GM19240 (cell line): ENCODE measurements around the gene SMIM7.
A peak's percentile ranks its signal among the peaks of the same experiment; 100 is the strongest.
"Not testable (repeated sequence)": the region's sequence is repeated elsewhere in the genome, so short reads cannot be mapped to it uniquely, and the experiment has no call there.

Experiments
- DNase-seq: peaks from one replicate; pipeline ENCODE4 v3.0.0; 2011; ENCODE audit warnings: low spot score; ENCODE audit not compliant: insufficient read length

The SMIM7 gene

GRCh38 chr19:16659832-16660708 is at the start of gene SMIM7:
TSS of gene SMIM7 (minus strand) at chr19:16660144. CDS start at chr19:16660110, 34 bp downstream.
- DNase-seq, result peak; percentile 93

- DNase-seq, result no peak
These were observed 43.7 kb upstream of the SMIM7 start for GRCh38 chr19:16703677-16704076.

- no peak for DNase-seq
These were observed 42.2 kb upstream of the SMIM7 start for GRCh38 chr19:16702123-16702522.

DNA sequence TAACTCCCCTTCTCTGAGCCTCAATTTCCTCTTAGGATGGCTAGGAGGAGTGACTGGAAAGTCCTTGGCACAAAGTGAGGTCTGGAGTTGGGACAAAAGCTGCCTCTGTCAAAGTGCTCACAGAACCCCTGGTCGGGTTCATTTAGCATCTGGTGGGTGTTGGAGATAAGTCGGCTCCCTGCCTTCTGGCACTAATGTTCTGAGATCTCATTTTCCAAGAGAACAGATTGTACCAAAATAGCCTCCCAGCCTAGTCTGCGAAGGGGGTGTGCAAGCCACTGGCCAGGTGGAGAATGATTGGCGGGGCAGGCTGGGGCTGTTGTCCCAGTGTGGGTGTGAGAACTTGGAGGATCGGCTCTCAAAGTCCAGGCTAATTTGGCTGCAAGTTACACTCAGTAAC is 39.0 kb upstream of the SMIM7 start:
- DNase-seq, result no peak

DNA sequence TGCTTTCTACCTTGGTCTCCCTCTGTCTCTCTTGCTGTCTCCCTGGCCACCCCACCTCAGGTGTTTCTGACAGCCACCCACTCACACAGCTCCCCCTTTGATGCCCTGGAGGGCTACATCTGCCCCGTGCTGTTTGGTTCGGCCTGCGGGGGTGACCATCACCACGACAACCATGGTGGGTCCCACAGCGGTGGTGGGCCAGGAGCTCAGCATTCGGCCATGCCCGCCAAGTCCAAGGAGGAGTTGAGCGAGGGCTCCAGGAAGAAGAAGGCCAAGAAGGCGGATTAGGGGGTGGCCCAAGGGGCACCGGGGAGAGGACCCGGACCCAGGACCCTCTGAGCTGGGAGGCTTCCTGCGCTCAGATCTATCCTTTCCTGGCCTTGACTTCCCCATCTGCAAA is 28.1 kb upstream of the SMIM7 start:
- DNase-seq, result no peak

DNA sequence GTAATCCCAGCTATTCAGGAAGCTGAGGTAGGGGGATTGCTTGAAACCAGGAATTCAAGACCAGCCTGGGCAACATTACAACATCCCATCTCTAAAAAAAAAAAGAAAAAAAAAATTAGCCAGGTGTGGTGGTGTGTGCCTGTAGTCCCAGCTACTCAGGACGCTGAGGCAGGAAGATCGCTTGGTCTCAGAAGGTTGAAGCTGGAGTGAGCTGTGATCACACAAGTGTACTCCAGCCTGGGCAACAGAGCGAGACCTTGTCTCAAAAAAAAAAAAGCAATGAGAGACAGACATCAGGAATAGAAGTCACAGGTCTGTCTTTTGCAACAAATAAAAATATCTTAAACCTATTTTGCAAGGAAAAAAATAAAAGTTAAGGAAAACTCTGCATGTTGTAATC is 24.3 kb upstream of the SMIM7 start:
- no peak for DNase-seq

- DNase-seq, result no peak
These were observed 22.6 kb upstream of the SMIM7 start for GRCh38 chr19:16682539-16682938.

GRCh38 chr19:16679811-16680210 is 19.9 kb upstream of the SMIM7 start:
- DNase-seq, result no peak

DNA sequence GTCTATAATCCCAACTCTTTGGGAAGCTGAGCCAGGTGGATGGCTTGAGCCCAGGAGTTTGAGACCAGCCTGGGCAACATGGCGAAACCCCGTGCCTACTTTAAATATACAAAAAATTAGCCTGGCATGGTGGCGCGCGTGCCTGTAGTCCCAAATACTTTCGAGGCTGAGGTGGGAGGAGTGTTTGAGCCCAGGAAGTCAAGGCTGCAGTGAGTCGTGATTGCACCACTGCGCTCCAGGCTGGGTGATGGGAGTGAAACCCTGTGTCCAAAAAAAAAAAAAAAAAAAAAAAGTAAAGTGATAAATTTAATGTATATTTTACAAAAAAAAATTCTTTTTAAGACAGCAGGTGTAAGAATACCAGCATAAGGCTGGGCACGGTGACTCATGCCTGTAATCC is 18.6 kb upstream of the SMIM7 start:
- no peak for DNase-seq

DNA sequence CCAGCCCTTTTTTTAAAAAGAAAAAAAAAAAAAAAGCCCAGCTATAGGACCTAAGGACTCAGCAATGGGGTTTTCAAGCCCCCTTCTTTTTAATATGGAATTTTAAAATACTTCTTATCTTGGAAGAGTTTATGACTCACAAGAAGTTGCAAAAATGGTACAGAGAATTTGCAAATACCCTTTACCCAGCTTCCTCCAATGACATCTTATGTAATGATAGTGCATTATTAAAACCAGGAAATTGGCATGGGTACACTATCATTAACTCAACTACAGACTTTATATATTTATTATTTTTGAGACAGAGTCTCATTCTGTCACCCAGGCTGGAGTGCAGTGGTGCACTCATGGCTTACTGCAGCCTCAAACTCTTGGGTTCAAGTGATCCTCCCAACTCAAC is 17.1 kb upstream of the SMIM7 start:
- no peak for DNase-seq

GRCh38 chr19:16676101-16676798 is 16.3 kb upstream of the SMIM7 start:
- DNase-seq, result no peak

DNA sequence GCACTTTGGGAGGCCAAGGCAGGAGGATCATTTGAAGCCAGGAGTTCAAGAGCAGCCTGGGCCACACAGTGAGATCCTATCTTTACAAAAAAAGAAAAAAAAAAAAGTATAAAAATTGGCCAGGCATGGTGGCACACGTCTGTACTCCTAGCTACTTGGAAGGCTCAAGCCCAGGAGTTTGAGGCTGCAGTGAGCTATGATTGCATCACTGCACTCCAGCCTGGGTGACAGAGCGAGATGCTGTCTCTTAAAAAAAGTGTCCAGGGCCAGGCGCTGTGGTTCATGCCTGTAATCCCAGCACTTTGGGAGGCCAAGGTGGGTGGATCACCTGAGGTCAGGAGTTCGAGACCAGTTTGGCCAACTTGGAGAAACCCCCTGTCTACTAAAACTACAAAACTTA is 13.9 kb upstream of the SMIM7 start:
- not testable (repeated sequence) for DNase-seq

GRCh38 chr19:16673231-16673630 is 13.3 kb upstream of the SMIM7 start:
- DNase-seq, result no peak

DNA sequence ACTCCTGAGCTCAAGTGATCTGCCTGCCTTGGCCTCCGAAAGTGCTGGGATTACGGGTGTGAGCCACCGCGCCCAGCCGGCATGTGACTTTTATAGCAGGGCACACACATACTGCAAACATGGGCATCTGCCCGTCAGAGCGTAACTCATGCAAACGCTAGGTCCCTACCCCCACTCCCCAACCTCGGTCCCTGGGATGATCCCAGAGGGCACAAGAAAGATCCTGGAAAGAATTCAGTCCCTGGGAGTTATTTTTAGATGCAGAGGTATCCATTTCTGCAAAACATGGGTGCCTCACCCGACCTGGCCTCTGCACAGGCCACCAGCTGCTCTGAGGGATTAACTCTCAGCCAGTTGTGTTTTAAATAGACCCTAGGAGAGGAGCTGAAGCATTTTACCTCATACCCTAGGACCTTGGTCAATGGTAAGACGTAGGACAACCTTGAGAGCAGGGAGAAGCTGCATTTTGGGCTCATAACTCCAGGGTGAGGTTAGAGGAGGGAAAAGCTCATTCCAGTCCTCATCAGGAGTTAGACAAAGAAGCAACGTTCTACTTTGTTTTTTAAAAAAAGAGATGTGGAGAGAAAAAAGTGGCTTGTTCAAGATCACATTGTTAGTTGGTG is 11.8 kb upstream of the SMIM7 start:
- no peak for DNase-seq

- DNase-seq, result no peak
These were observed 10.3 kb upstream of the SMIM7 start for GRCh38 chr19:16670291-16670690.

- not testable (repeated sequence) for DNase-seq
These were observed 8.8 kb upstream of the SMIM7 start for GRCh38 chr19:16668702-16669101.

- DNase-seq, result no peak
These were observed 8.2 kb upstream of the SMIM7 start for GRCh38 chr19:16668176-16668575.

DNA sequence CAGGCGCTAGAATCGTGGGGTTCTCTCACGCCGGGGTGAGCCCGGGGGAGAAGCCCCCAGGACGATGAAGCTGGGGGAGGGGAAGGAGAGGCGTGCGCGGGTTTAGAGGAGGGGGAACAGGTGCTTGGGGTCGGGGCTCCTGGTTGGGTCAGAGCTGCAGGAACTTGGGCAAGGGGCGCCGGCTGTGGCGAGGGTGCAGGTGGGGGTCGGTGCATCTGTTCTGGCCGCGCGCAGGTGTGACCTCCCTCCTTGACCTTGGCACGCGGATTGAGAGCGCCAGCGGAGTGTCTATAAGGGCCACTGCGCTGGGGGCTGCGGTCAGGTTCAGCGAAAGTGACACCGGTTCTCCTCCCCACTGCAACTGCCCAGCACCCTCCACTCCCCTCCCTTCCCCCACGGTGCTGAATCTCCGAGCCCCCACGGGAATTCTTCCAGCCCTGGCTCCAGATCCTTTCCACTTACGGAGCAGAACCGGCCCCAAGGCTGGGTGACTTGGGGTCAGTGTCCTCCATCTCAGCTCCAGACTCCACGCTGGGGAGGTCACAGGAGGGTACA is 1.6 kb upstream of the SMIM7 start:
- DNase-seq, result no peak

DNA sequence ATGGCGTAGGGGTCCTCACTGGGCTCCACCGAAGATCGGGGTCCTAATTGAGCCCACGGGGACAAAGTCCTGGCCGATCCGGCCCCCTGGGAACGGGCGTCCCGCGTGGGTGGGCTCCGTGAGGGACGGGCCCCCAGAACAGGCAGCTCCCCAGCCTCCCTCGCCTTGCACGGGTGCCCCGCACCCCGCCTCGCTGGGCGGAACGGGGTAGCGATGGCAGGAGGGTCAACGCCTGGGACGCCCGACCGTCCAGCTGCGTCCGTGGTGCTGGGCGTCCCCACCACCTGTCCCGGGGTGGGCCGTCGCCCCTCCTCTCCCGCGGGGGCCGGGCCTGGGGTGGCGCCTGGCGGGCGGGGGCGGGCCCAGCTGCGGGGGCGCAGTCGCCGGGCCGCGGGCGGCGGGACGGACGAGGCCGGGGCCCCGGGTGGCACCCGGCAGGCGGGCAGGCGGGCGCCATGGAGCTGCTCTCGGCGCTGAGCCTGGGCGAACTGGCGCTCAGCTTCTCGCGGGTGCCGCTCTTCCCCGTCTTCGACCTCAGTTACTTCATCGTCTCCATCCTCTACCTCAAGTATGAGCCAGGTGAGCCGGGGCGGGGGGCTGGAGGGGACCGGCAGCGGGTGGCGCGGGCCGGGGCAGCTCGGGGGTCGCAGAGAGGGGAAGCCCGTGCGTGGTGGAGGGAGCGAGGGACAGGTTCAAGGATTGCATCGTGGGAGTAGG is 977 bp upstream of the SMIM7 start, which contains the start of gene TMEM38A:
TMEM38A (plus strand) TSS at position 377 of the 717 bp plus-strand sequence; CDS start at position 456, 79 bp downstream.
- no peak for DNase-seq

DNA sequence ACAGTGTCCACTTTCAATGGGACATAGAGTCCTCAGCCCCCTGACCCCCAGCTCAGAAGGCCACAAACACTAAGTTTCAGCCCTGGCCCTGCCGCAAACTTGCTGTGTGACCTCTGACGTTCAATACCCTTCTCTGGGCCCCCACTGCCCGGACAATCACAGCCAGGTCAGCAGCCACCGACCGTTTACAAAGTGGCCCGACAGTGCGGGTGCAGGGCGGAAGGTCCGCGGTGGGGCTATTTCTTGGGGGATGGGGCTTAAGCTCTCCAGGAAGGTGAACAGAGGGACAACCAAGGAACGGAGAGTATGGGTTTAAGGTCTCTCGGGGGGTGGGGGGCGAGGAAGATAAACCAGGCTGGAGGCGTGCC is 496 bp downstream of the SMIM7 start:
- DNase-seq, result no peak

DNA sequence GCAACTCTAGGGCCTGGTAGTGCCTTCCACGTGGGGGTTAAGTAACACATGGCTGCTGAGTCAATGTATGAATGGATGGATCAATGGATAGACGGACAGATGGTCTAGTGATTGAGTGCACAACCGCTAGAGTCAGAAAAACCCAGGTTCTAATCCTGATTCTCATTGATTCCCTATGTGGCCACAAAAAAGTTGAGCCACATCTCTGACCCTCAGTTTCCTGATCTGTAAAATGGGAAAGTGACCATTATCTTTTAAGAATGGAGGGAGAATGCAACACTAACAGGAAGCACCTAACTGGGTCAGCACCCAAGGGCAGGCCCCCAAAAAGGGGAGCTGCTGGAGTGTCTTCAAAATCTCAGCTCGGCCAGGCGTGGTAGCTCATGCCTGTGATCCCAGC is 2.6 kb downstream of the SMIM7 start:
- no peak for DNase-seq
